ENCODE data around the gene GMPS. TPM values are rescaled to one million over a fixed set of nuclear protein-coding genes. Genes with fewer than 3 reads are reported as not detected.

GMPS gene
- total and polyA plus RNA-seq, 2 of the 13 experiments (the other 11 are each of a cell fraction or from before 2014, with no cell fraction given), result 29.6 to 85.5 TPM

- TF ChIP-seq TFDP1 (CRISPR knock-in tag; IDR thresholded peaks at IDR 0.05; ENCODE audit: borderline replicate concordance) (peak; percentile 81; the same call in 1 of the 2 replicates), POLR2AphosphoS5 (IDR thresholded peaks at IDR 0.05; ENCODE audit: low read depth, low read length) (peak; percentile 86), CBX2 (IDR thresholded peaks at IDR 0.05; ENCODE audit: low read depth, low read length) (no peak; the same call in 1 of the 2 replicates), CBX2 (CRISPR knock-in tag; IDR thresholded peaks at IDR 0.05; ENCODE audit: low read depth) (no peak), SP4 (CRISPR knock-in tag; IDR thresholded peaks at IDR 0.05) (peak; percentile 92), CCDC6 (CRISPR knock-in tag; IDR thresholded peaks at IDR 0.05) (peak; percentile 96; the same call in 1 of the 2 replicates), ZNF883 (CRISPR knock-in tag; IDR thresholded peaks at IDR 0.05; ENCODE audit: not compliant biosample characterization) (no peak), ESRRA (CRISPR knock-in tag; IDR thresholded peaks at IDR 0.05; ENCODE audit: low read depth) (peak; percentile 52; the same call in 1 of the 2 replicates), ZNF350 (CRISPR knock-in tag; IDR thresholded peaks at IDR 0.05; ENCODE audit: borderline replicate concordance, low read depth) (peak; percentile 98), ZNF530 (CRISPR knock-in tag; IDR thresholded peaks at IDR 0.05; ENCODE audit: low read depth) (no peak), FUBP1 (CRISPR knock-in tag; IDR thresholded peaks at IDR 0.05; ENCODE audit: borderline replicate concordance) (peak; percentile 73; the same call in 1 of the 2 replicates), ZNF274 (CRISPR knock-in tag; IDR thresholded peaks at IDR 0.05) (peak; percentile 86), ZNF800 (CRISPR knock-in tag; IDR thresholded peaks at IDR 0.05) (peak; percentile 79; the same call in 1 of the 2 replicates), ATF4 (CRISPR knock-in tag; IDR thresholded peaks at IDR 0.05) (peak; percentile 27 to 97; a peak in 3 of 4 replicates), ZNF33A (CRISPR knock-in tag; IDR thresholded peaks at IDR 0.05; ENCODE audit: borderline replicate concordance) (peak; percentile 70; the same call in 1 of the 2 replicates), TFE3 (CRISPR knock-in tag; IDR thresholded peaks at IDR 0.05) (peak; percentile 97), ZFP1 (CRISPR knock-in tag; IDR thresholded peaks at IDR 0.05) (peak; percentile 95), SATB2 (CRISPR knock-in tag; IDR thresholded peaks at IDR 0.05) (no peak), HNRNPLL (IDR thresholded peaks at IDR 0.05; ENCODE audit: low read depth, low read length, poor library complexity, severe bottlenecking) (peak; percentile 61), MAX (IDR thresholded peaks at IDR 0.05) (peak; percentile 96), JARID2 (CRISPR knock-in tag; IDR thresholded peaks at IDR 0.05; ENCODE audit: insufficient replicate concordance) (peak; percentile 88)
Observed at GRCh38 chr3:155854141-155854940, 16.1 kb upstream of the GMPS start, which contains the start of gene SLC33A1 (continued).
